HT-29 (cell line): ENCODE results near the gene RMP24.
"Not testable (repeated sequence)": the region's sequence is repeated elsewhere in the genome, so short reads cannot be mapped to it uniquely, and the experiment has no call there.

Experiments
- DNase-seq: peaks from one replicate; pipeline ENCODE4 v3.0.0-alpha.2; 2015; ENCODE audit warnings: low spot score

Gene RMP24

GRCh38 chr18:35972197-35973000 is at the start of gene RMP24:
RMP24 (plus strand) TSS chr18:35972679.
- peak; percentile 90 for DNase-seq

GRCh38 chr18:35923939-35924684 is 48.4 kb upstream of the RMP24 start:
- DNase-seq, result no peak

DNA sequence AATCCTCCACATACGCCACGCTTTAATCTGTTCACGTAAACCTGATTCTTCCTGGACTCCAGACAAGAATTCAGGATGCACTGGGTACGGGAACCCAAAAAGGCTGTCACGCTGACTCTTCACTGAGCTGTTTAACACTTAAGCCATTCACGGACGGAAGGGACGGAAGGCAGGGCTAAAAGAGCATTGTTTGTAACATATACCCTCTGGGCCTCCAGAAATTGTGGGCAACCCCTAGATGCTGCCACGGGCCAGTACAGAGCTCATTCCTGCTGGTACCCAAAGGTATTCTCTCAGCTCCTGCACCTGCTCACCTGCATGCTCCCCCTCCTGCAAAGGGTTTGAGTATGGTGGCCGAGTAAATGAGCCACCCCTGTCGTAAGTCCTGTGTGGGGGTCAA is 45.6 kb upstream of the RMP24 start:
- DNase-seq, result no peak

DNA sequence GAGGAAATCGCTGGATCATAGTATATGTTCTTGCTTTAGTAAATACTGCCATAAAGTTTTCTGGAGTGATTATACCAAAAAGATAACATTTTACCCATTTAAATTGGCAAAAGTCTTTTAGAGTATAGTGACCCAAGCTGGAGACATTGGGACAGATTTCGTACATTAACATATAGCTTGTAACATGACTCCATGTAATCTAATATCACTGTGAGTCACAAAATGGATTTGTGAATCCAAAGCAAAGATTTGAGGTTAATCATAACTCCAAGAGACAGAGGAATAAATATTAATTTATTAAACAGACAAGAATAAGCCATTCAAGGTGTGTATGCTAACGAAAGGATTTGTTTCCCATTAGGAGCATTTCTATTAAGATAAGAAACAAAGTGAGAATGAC is 45.0 kb upstream of the RMP24 start:
- DNase-seq, result no peak

GRCh38 chr18:35933982-35934381 is 38.5 kb upstream of the RMP24 start:
- no peak for DNase-seq

- no peak for DNase-seq
These were observed 37.6 kb upstream of the RMP24 start for GRCh38 chr18:35934891-35935290.

- DNase-seq, result no peak
These were observed 36.7 kb upstream of the RMP24 start for GRCh38 chr18:35935805-35936204.

GRCh38 chr18:35936951-35937350 is 35.5 kb upstream of the RMP24 start:
- no peak for DNase-seq

DNA sequence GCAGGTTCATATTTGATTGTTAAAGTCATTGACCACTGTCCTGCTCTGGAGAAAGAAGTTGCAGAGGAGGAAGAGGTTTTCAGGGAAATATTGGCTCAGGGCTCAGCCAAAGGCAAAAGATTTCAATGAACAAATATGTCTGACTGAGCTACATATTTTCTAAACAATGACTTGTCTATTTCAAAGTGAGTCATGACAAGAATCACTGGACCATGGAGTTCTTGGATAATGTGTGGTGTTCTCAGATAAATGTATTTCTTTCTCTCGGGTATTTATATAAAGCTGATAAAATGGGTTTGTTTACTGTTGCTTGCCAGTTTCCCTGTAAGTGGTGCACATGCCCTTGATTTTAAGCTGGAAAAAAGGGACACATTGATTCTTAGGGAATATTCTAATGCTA is 34.3 kb upstream of the RMP24 start:
- DNase-seq, result no peak

DNA sequence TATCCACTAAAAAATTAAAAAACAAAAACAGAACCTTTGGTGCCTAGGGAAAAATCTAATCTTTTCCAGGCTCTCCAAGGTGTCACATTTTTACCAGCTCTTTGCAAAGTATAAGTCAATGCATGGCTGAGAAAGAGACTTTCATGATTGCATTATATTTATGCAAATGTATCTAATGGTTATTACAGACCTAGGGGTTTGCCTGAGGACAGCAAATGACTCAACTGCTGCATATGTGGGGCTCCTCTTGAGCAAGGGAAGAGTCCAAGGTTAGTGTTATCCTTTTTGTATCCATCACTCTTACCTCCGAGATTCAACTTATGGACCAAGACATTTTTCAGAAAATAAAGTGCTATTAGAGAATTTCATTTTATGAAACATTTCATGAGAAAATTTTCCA is 33.9 kb upstream of the RMP24 start:
- no peak for DNase-seq

GRCh38 chr18:35939138-35939537 is 33.3 kb upstream of the RMP24 start:
- no peak for DNase-seq

GRCh38 chr18:35941299-35941698 is 31.2 kb upstream of the RMP24 start:
- no peak for DNase-seq

DNA sequence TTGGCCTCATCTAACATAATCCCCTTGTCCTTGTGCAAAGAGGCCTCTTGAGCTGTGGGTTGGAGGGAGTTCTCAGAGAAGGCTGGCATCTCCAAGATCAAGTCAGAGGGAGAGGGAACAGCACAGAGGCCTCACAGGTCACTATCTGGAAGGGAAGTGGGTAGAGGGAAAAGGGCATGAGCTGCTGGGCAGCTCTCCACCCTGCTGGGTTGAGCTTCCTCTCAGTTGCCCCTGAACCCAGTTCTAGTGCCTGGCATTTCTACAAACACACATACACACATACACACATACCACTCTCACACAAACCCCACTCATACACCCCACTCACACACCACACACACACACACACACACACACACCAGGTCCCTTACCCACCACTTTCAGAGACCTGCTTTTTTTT is 30.3 kb upstream of the RMP24 start:
- DNase-seq, result no peak

- DNase-seq, result no peak
These were observed 29.8 kb upstream of the RMP24 start for GRCh38 chr18:35942661-35943060.

GRCh38 chr18:35948080-35948479 is 24.4 kb upstream of the RMP24 start:
- DNase-seq, result no peak

DNA sequence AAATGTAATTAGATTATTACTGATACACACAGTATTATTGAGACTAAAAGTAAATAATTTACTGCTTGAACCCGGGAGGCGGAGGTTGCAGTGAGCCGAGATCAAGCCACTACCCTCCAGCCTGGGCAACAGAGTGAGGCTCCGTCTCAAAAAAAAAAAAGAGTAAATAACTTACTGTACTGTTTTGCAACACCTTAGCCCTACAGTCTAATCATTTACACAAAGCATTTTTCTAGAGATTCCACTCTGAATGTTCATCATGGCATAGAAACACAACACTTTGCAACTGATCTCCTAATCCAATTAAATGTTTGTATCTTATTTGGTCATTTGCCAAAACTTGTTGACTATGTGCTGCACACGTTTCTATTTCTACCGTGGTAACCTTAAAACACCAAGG is 23.4 kb upstream of the RMP24 start:
- DNase-seq, result no peak

DNA sequence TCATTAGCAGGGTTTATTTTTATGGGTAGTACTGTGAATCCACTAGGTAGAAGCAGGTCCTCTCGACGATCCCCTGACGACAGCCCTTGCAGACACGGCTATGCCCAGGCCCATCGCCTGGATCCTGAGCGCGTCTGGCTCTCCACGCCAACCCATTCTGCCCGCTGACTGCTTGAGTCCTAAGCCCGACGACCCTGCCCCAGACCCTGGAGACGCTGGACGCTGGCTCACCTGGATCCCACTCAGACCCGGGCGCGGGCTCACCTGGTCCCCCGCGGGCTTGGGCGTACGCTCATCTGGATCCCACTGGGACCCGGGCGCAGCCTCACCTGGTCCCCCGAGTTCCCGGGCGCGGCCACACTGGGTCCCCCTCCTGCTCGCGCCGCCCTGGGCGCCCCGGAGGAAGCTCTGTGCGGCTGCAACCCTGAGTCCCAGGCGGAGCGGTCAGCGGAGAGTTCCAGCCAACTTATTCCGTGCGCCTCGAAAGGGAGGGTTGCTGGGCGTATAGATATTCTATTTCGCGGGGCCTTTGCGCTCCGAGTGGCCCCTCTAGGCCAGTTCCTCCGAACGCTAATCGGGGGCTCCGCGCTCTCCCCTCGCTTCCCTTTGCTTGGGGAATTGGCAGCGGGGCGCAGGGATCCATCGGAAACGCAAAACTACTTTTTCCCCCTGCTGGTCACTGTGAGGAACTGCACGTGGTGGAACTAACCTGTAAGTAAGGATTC is 22.4 kb upstream of the RMP24 start:
- peak; percentile 28 for DNase-seq

GRCh38 chr18:35950628-35950982 is 21.9 kb upstream of the RMP24 start:
- DNase-seq, result no peak

- no peak for DNase-seq
These were observed 18.8 kb upstream of the RMP24 start for GRCh38 chr18:35953688-35954087.

- DNase-seq, result no peak
These were observed 16.3 kb upstream of the RMP24 start for GRCh38 chr18:35956226-35956625.

DNA sequence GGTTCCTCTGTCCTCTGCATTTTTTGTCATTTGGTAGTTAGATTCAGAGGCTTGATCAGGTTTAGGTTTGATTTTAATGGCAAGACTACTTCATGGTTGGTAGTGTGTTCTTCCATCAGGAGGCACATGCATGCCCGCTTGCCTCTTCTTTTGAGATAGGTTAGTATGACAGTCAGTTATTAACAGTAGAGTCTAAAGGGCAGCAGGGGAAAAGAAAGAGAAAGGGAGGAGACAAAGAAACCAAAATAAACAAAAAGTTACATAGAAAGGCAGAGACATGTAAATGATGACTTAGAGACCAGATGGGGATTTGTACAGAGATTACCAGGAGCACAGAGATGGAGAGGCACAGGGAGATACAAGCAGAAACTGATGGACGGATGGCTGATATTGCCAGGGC is 10.2 kb upstream of the RMP24 start:
- DNase-seq, result no peak

- DNase-seq, result no peak
These were observed 8.2 kb upstream of the RMP24 start for GRCh38 chr18:35964319-35964718.

GRCh38 chr18:35967866-35968265 is 4.6 kb upstream of the RMP24 start:
- DNase-seq, result not testable (repeated sequence)
